Tibial nerve (tissue), 4 donors: Measurements from ENCODE around the gene PRKG1.

Source experiments
- EP300 ChIP-seq, 2 donors: sonication (generic); formaldehyde crosslinking; IDR thresholded peaks; one replicate each; pipeline ENCODE4 v1.6.1; 2017; ENCODE audit warnings: antibody characterized with exemption in 2 of 2, mild to moderate bottlenecking in 1 of 2
- POLR2A ChIP-seq, 2 donors: fragments of 450-650 bp; IDR thresholded peaks; one replicate each; pipeline ENCODE4 v1.6.1; 2017; ENCODE audit warnings: antibody characterized with exemption in 2 of 2, mild to moderate bottlenecking in 2 of 2, moderate library complexity in 2 of 2
- TF ChIP-seq, protein P1 (sequence below), 5 experiments: fragments of 200-600 bp in 3 of 5; fragments of 450-650 bp in 2 of 5; sonication (generic) in 3 of 5; IDR thresholded peaks; one replicate each; pipeline ENCODE4 v1.5.1; 2016 to 2019; ENCODE audit warnings: antibody characterized with exemption in 5 of 5, mild to moderate bottlenecking in 3 of 5, moderate library complexity in 2 of 5

DNA sequence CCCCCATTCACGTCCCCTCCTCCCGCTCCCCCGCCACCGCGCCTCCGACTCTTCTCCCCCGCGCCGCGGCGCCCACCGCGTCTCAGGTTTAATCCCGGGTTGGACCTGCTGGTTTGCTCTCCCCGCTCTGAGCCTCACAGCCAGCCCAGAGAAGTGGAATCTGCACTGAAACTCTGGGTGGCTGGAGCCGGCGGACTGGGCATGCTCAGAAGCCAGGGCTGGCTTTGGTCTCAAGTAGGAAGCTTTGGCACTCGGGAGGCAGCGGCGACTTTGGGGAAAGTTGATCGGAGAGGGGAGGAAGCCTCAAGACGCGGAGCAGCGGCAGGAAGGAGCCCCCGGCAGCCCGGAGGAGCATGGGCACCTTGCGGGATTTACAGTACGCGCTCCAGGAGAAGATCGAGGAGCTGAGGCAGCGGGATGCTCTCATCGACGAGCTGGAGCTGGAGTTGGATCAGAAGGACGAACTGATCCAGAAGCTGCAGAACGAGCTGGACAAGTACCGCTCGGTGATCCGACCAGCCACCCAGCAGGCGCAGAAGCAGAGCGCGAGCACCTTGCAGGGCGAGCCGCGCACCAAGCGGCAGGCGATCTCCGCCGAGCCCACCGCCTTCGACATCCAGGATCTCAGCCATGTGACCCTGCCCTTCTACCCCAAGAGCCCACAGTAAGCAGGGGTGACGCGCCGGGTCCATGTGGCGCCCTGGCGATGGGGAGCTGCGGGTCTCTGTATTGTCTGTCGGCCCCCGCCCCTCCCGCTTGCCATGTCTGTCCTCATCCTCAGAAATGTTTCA, at the start of gene PRKG1:
- TF ChIP-seq, protein P1, sequence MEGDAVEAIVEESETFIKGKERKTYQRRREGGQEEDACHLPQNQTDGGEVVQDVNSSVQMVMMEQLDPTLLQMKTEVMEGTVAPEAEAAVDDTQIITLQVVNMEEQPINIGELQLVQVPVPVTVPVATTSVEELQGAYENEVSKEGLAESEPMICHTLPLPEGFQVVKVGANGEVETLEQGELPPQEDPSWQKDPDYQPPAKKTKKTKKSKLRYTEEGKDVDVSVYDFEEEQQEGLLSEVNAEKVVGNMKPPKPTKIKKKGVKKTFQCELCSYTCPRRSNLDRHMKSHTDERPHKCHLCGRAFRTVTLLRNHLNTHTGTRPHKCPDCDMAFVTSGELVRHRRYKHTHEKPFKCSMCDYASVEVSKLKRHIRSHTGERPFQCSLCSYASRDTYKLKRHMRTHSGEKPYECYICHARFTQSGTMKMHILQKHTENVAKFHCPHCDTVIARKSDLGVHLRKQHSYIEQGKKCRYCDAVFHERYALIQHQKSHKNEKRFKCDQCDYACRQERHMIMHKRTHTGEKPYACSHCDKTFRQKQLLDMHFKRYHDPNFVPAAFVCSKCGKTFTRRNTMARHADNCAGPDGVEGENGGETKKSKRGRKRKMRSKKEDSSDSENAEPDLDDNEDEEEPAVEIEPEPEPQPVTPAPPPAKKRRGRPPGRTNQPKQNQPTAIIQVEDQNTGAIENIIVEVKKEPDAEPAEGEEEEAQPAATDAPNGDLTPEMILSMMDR (IDR thresholded peaks at IDR 0.05) = no peak
- TF ChIP-seq POLR2A (IDR thresholded peaks at IDR 0.05) = no peak
- TF ChIP-seq EP300 (IDR thresholded peaks at IDR 0.05) = peak in 1 of 2 donors; percentile 4
